Chondrocyte (in vitro differentiated cells): Measurements from ENCODE around the gene GPR87. TPM values are rescaled to one million over a fixed set of nuclear protein-coding genes. Genes with fewer than 3 reads are reported as not detected.

ENCODE experiments used
- DNase-seq: peaks from one replicate; pipeline ENCODE4 v3.0.0; 2021; ENCODE audit warnings: mixed read lengths, low spot score
- H3K27ac Mint-ChIP-seq: one replicate; pipeline ENCODE4 v1.8.0; 2021; ENCODE audit warnings: mild to moderate bottlenecking, moderate library complexity, mixed read lengths; ENCODE audit not compliant: unreplicated experiment
- H3K27me3 Mint-ChIP-seq: 2 replicates; pipeline ENCODE4 v1.8.0; 2021; ENCODE audit warnings: low read depth, mixed read lengths
- H3K36me3 Mint-ChIP-seq: 2 replicates; pipeline ENCODE4 v1.8.0; 2021; ENCODE audit warnings: low read depth, mixed read lengths
- H3K4me1 Mint-ChIP-seq: 2 replicates; pipeline ENCODE4 v1.8.0; 2021; ENCODE audit warnings: low read depth, mild to moderate bottlenecking, mixed read lengths
- H3K4me3 Mint-ChIP-seq: one replicate; pipeline ENCODE4 v1.8.0; 2021; ENCODE audit warnings: mild to moderate bottlenecking, moderate library complexity, mixed read lengths; ENCODE audit not compliant: unreplicated experiment
- H3K9me3 Mint-ChIP-seq: 2 replicates; pipeline ENCODE4 v1.8.0; 2021; ENCODE audit warnings: low read depth, mixed read lengths
- total RNA-seq: library from RNA; stranded (reverse); gene quantifications from 3 replicates; pipeline ENCODE4 v1.2.1, GENCODE V29; 2021
- TF ChIP-seq, protein P1 (sequence below): fragments of 200-600 bp; sonication (generic); IDR thresholded peaks from 2 replicates; pipeline ENCODE4 v1.5.0; 2021; ENCODE audit warnings: antibody characterized with exemption, mild to moderate bottlenecking, moderate library complexity

The GPR87 gene
- total RNA-seq, 1 donor from 2014 or later = not detected

DNA sequence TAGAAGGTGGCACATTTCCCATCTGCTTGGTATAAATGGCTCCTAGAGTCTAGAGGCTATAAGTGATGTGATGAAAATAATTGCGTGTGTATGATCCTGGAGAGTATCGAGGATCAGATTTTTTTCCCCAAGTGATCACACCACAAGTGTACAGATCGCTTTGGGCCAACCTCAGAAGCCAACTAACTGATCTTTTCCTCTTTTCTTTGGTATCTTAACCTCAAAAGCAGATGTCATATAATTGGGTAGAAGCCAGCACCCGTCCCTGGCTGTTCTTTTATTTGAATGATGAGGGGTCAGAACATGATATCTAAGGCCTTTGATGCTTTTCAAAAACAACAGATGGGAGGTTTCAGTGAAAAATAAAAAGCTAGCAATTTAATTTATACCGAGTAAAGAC, 41.5 kb downstream of the GPR87 start:
- no peak overlapping the region for H3K27ac Mint-ChIP-seq
- TF ChIP-seq, protein P1, sequence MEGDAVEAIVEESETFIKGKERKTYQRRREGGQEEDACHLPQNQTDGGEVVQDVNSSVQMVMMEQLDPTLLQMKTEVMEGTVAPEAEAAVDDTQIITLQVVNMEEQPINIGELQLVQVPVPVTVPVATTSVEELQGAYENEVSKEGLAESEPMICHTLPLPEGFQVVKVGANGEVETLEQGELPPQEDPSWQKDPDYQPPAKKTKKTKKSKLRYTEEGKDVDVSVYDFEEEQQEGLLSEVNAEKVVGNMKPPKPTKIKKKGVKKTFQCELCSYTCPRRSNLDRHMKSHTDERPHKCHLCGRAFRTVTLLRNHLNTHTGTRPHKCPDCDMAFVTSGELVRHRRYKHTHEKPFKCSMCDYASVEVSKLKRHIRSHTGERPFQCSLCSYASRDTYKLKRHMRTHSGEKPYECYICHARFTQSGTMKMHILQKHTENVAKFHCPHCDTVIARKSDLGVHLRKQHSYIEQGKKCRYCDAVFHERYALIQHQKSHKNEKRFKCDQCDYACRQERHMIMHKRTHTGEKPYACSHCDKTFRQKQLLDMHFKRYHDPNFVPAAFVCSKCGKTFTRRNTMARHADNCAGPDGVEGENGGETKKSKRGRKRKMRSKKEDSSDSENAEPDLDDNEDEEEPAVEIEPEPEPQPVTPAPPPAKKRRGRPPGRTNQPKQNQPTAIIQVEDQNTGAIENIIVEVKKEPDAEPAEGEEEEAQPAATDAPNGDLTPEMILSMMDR = no peak
- H3K9me3 Mint-ChIP-seq = no peaks in the 10 kb centered on the region
- no peaks in the 10 kb centered on the region for H3K36me3 Mint-ChIP-seq
- no peaks in the 10 kb centered on the region for H3K27me3 Mint-ChIP-seq
- H3K4me3 Mint-ChIP-seq = no peak overlapping the region
- no peaks in the 10 kb centered on the region for H3K4me1 Mint-ChIP-seq
- no peak for DNase-seq

DNA sequence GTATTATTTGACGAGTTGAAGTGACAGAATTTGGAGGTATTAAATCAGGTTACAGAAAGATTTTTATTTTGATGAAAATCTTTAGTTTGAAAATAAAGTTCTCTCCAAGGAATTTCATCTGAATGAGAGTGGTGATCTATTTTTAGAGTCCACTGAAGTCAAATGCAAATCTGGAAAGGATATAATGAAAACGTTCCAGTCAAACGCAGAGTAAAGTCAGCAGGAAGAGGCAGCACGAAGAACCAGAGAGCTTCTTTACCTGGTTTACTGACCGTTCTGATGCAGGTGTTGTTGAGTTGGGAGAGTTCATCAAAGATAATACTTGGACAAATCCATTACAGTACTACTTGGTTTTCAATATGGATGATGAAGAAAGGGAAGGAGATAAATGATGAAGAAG, 47.0 kb downstream of the GPR87 start:
- no peak for DNase-seq
- H3K9me3 Mint-ChIP-seq = no peaks in the 10 kb centered on the region
- TF ChIP-seq, protein P1 = no peak
- peak overlapping the region; percentile 14 for H3K27ac Mint-ChIP-seq
- no peaks in the 10 kb centered on the region for H3K36me3 Mint-ChIP-seq
- no peaks in the 10 kb centered on the region for H3K27me3 Mint-ChIP-seq
- no peak overlapping the region for H3K4me3 Mint-ChIP-seq
- H3K4me1 Mint-ChIP-seq = peaks cover 5% of the 10 kb centered on the region

DNA sequence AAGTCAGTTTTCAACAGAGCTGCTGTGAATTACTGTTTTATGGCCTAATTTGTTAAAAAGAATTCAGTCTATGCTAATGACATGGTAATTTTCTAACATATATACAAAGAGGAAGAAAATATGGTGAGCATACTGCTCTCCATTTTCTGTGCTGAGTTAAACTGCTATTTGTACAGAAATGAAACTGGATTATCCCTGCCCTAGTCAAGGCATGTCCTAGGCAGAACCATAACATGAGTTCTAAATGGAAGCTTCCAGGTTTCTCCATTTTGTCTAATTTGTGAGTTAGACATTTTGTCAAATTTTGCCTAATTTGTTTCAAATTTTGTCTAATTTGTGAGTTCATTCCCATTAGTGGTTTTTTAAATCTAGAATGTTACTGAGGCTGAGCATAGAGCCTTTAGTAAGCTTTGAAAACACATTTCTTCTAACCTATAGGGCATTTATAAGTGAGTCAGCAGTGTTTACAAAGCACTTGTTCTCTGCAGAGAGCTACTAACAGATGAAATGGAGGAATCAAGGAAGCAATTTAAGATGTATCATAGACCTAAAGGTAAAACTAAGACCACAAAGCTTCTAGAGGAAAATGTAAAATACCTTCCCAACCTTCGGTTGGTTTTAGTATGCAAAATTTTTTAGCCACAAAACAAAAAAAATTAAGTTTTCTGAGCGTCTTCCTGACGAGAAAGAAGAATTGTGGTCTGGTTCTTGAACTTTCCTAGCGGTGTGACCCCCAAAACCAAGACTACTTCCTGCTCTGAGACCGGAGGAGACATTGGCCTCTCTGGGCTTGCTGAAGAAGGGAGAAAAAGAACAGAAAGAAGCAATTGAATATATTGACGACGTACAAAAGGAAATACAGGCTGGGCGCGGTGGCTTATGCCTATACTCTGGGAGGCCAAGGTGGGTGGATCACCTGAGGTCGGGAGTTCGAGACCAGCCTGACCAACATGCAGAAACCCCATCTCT, 48.1 kb downstream of the GPR87 start:
- no peak for DNase-seq
- H3K27ac Mint-ChIP-seq = no peak overlapping the region
- no peaks in the 10 kb centered on the region for H3K9me3 Mint-ChIP-seq
- no peak overlapping the region for H3K4me3 Mint-ChIP-seq
- TF ChIP-seq, protein P1 = no peak
- H3K36me3 Mint-ChIP-seq = no peaks in the 10 kb centered on the region
- H3K4me1 Mint-ChIP-seq = peaks cover 5% of the 10 kb centered on the region
- H3K27me3 Mint-ChIP-seq = no peaks in the 10 kb centered on the region

DNA sequence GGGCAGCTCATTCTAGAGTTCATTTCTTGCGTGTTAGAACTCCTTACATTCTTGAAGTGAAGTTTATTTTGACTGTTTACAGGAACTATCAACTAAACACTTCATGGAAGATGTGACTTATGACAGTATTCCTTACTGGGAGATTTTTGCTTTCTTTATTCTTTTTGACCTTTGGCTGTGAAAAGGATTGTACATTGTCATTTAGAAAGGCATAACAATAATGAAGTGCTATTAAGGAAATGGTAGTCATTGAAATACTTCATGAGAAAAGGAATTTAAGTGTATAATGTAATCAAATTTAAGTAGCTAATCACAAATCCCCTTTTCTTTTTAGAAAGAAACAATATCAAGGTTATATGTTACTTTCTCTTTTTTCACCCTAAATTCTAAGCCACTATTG, 49.6 kb downstream of the GPR87 start:
- DNase-seq = no peak
- TF ChIP-seq, protein P1 = no peak
- Mint-ChIP-seq H3K4me1 (peaks cover 5% of the 10 kb centered on the region), H3K4me3 (no peak overlapping the region), H3K36me3 (no peaks in the 10 kb centered on the region), H3K9me3 (no peaks in the 10 kb centered on the region), H3K27me3 (no peaks in the 10 kb centered on the region), H3K27ac (no peak overlapping the region)

DNA sequence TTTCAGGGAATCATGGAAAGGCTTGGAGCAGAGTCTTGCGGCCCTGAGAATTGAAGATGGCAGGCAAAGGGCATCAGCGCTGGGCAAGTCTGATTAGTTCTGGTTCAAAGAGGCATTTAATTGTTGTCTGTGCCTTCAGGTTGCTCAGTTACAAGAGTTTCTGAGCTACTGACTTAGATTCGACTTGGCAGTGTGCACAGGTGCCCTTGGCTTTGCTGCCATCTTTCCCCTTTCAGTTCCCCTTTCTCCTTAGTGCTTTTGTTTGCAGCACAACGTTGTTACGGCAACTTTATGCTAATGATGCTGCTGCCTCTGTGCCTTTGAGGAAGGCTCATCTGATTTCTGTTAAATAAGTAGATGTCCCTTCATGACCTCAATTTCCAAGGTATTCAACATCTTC, 50.8 kb downstream of the GPR87 start:
- H3K36me3 Mint-ChIP-seq = no peaks in the 10 kb centered on the region
- no peaks in the 10 kb centered on the region for H3K9me3 Mint-ChIP-seq
- H3K27ac Mint-ChIP-seq = no peak overlapping the region
- TF ChIP-seq, protein P1 = no peak
- no peaks in the 10 kb centered on the region for H3K27me3 Mint-ChIP-seq
- no peak overlapping the region for H3K4me3 Mint-ChIP-seq
- H3K4me1 Mint-ChIP-seq = peaks cover 5% of the 10 kb centered on the region
- no peak for DNase-seq
